ENCODE data around the gene TEKT2.

DNA sequence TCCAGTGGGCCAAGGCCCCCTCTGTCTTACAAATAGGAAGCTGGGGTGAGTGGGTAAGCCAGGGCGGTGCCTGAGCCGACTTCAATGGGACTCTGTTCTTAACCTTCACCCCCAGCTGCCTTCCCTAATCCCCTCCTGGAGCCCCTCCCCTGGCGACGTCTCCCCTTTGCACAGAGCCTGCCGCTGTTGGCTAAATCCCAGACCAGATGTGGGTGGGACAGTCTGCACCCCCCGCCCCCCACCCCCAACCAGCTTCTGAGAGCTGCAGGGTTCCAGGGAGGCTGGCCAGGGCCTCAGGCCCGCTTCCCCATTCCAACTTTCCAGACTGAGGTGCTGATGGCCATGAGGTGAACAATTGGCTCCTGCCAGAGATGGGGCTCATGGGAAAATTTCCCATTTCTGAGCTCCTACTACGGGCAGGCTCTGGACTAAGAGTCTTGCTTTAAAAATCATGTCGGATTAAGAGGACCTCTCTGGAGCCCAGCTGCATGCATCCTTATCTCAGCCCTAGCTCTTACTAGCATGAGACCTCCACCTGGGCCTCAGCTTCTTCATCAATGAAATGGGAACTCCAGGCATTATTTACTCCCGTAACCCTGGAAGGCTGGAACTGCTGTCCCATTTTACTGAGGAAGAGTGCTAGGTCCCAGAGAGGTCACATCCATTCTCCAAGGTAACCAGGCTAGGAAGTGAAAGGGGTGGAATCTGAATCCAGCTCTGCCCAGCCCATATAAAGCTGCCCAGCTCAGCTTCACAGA, 34.7 kb downstream of the TEKT2 start:
- no peak for TF ChIP-seq EZH2phosphoT487 (IDR thresholded peaks at IDR 0.05; ENCODE audit: insufficient read depth, low read depth)
- no peak for TF ChIP-seq EZH2 (IDR thresholded peaks at IDR 0.05; ENCODE audit: insufficient read depth, poor library complexity, severe bottlenecking)

All from GM23248 (cell line).